Mucosa of stomach (tissue), 1 donor: ENCODE results near the gene ENTPD3.

Experiments
- H3K27me3 ChIP-seq: one replicate; pipeline ENCODE4 v1.7.0; 2013; ENCODE audit warnings: mild to moderate bottlenecking, low read length; ENCODE audit not compliant: control insufficient read depth, insufficient read depth
- H3K36me3 ChIP-seq: one replicate; pipeline ENCODE4 v1.7.0; 2013; ENCODE audit warnings: low read length; ENCODE audit not compliant: control insufficient read depth, insufficient read depth
- H3K4me1 ChIP-seq: one replicate; pipeline ENCODE4 v1.7.0; 2013; ENCODE audit warnings: mild to moderate bottlenecking, low read length; ENCODE audit not compliant: control insufficient read depth, insufficient read depth
- H3K4me3 ChIP-seq: one replicate; pipeline ENCODE4 v1.7.0; 2013; ENCODE audit warnings: low read length
- H3K9ac ChIP-seq: one replicate; pipeline ENCODE4 v1.7.0; 2013; ENCODE audit warnings: mild to moderate bottlenecking, low read length, moderate library complexity
- H3K9me3 ChIP-seq: one replicate; pipeline ENCODE4 v1.7.0; 2013; ENCODE audit warnings: mild to moderate bottlenecking, low read length, moderate library complexity; ENCODE audit not compliant: control insufficient read depth
- donor health status: Pancreatic carcinoma.

ENTPD3 gene, protein sequence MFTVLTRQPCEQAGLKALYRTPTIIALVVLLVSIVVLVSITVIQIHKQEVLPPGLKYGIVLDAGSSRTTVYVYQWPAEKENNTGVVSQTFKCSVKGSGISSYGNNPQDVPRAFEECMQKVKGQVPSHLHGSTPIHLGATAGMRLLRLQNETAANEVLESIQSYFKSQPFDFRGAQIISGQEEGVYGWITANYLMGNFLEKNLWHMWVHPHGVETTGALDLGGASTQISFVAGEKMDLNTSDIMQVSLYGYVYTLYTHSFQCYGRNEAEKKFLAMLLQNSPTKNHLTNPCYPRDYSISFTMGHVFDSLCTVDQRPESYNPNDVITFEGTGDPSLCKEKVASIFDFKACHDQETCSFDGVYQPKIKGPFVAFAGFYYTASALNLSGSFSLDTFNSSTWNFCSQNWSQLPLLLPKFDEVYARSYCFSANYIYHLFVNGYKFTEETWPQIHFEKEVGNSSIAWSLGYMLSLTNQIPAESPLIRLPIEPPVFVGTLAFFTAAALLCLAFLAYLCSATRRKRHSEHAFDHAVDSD

DNA sequence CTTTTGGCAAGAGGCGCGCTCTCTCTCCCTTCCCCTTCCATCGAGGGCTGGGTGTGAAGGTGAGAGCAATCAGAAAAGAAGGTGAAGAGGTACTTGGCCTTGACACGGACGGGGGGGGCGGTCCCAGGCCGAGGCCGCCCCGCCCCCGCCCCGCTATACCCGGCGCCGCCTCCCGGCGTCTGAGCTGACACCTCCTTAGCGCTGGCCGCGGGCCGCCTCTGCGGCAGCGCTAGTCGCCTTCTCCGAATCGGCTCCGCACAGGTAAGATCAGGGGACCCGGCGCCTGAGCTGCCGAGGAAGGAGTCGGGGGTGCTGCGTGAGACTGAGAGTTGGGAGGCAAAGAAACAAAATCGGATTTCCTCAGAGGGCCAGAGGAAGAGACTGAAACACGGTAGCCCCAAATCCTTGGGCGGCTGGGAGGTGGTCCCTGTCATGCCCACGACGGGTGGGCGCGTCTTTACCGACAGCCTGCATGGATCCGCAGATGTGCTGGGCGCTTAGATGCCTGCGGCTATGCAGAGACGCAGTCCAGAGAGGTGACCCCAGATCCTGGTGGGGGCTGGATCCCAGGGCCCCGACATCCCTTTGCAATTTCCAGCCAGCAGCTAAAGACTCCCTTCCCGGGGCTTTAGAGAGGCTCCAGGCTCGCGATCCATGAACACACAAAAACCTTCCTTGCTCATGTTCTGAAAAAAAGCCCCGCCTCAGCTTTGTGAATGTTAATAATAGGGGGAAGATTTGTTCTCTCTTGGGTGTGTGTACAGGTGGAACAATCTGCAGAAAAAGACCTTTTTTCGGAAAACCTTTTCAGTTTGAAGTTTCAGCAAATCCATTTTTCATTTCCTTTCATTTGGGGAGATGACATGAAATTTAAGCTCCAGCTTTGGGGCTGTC is at the start of gene ENTPD3:
TSS of gene ENTPD3 (plus strand) at position 184 of the 894 bp plus-strand sequence. CDS start 874 bp downstream, outside the sequence.
- peak within 1 kb of the TSS; percentile 68 for H3K9ac ChIP-seq
- H3K9me3 ChIP-seq, result no peaks in the 10 kb centered on the region
- peaks cover 5% of the 10 kb centered on the region for H3K27me3 ChIP-seq
- peaks cover 11% of the 10 kb centered on the region for H3K4me1 ChIP-seq
- H3K36me3 ChIP-seq, result no peaks in the 10 kb centered on the region
- H3K4me3 ChIP-seq, result peak within 1 kb of the TSS; percentile 76

DNA sequence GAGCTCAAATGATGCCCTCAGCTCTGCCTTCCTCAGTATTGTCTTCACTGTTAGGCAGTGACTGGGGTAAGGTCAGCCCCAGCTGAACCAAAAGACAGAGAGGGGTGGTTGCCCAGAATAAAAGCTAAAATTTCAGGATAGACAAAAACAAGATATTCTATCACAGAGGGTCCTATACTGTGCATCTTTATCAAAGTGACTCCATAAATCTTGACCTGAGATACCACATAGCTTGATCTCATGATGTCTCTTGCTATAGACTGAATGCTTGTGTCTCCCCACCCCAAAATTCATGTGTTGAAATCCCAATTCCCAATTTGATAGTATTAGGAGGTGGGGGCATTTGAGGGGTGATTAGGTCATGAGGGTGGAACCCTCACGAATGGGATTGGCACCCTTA is 47.1 kb upstream of the ENTPD3 start:
- Histone ChIP-seq H3K4me1 (no peaks in the 10 kb centered on the region), H3K9me3 (no peaks in the 10 kb centered on the region), H3K9ac (no peak overlapping the region), H3K36me3 (no peaks in the 10 kb centered on the region), H3K27me3 (no peaks in the 10 kb centered on the region), H3K4me3 (no peak overlapping the region)

DNA sequence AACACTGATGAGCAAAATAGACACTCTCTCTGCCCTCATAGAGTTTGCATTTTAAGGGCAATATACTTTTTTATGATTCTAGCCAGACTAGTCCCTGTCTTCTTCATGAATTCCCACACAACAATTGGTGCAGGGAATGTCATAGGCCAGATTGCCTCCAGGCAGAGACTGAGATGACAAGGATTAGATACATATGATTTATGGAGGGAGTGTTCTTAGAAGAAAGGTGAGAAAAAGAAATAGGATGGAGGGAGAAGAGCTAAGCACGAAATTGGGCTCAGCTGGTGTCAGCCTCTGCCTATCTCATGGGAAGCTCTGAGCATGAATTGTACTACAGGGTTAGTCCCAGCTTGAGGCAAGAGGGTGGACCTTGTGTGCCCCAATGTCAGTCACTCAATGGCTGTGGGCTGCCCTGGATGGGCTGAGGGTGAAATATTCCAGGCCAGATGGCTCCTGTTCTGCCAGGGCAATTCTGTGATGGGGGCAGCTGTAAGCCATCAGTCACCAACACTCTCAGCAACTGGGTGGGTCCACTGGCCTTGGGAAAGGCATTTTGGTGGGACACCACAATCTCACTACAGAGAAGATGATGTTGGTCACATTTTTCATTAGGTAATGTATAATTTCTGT is 46.3 kb upstream of the ENTPD3 start:
- H3K9ac ChIP-seq, result no peak overlapping the region
- no peaks in the 10 kb centered on the region for H3K27me3 ChIP-seq
- H3K9me3 ChIP-seq, result no peaks in the 10 kb centered on the region
- H3K4me3 ChIP-seq, result no peak overlapping the region
- H3K4me1 ChIP-seq, result no peaks in the 10 kb centered on the region
- no peaks in the 10 kb centered on the region for H3K36me3 ChIP-seq

DNA sequence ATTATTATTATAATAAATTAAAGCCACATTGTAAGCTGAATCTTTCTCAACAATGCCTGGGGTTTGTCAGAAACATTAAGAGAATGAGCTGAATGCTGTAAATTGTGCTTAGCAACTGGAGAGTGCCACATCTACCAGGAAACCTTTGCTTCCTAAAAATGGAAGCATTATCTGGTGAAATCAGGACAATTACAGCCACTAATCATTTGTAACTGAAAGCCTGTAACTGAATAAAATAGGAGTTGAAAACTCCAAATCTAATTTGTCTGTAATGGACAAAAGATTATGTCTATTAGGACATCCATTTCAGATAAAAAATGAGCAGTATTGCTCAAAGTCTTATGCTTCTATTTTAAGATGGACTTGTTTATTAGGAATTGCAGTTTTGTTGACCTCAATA is 45.3 kb upstream of the ENTPD3 start:
- Histone ChIP-seq H3K9me3 (no peaks in the 10 kb centered on the region), H3K9ac (no peak overlapping the region), H3K4me3 (no peak overlapping the region), H3K4me1 (no peaks in the 10 kb centered on the region), H3K36me3 (no peaks in the 10 kb centered on the region), H3K27me3 (no peaks in the 10 kb centered on the region)

DNA sequence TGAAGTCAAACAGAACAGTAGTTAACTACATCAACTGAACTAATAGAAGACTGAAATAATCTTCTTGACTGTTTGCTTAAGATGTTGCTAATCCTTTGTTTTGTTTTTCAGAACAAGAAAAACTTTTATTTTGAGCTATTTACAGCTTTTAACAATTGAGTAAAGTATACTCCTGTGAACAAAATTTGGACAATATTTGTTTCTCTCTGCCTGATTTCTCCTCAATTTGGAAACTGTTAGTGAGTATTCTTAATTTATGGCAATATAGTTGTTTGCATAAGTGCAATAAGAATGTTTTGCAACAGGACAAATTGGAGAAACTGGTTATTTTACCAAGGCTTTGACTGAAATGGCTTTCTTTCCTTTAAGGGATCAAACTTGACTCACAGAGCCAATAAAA is 36.5 kb upstream of the ENTPD3 start:
- no peaks in the 10 kb centered on the region for H3K4me1 ChIP-seq
- H3K27me3 ChIP-seq, result no peaks in the 10 kb centered on the region
- H3K9ac ChIP-seq, result no peak overlapping the region
- no peaks in the 10 kb centered on the region for H3K9me3 ChIP-seq
- no peaks in the 10 kb centered on the region for H3K36me3 ChIP-seq
- H3K4me3 ChIP-seq, result no peak overlapping the region

DNA sequence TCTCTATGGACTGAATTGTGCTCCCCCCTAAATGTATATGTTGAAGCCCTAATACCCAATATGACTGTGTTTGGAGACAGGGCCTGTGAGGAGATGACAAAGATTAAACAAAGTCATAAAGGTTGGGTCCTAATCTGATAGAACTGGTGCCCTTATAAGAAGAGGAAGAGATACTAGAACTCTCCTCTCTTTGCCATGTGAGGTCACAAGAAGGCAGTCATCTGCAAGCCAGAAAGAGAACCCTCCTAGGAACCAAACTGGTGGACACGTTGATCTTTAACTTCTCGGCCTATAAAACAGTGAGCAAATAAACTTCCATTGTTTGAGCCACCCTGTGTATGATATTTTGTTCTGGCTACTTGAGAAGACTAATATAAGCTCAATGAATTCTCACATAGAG is 31.6 kb upstream of the ENTPD3 start:
- H3K9ac ChIP-seq, result no peak overlapping the region
- no peaks in the 10 kb centered on the region for H3K36me3 ChIP-seq
- no peaks in the 10 kb centered on the region for H3K9me3 ChIP-seq
- H3K27me3 ChIP-seq, result no peaks in the 10 kb centered on the region
- no peak overlapping the region for H3K4me3 ChIP-seq
- H3K4me1 ChIP-seq, result no peaks in the 10 kb centered on the region

DNA sequence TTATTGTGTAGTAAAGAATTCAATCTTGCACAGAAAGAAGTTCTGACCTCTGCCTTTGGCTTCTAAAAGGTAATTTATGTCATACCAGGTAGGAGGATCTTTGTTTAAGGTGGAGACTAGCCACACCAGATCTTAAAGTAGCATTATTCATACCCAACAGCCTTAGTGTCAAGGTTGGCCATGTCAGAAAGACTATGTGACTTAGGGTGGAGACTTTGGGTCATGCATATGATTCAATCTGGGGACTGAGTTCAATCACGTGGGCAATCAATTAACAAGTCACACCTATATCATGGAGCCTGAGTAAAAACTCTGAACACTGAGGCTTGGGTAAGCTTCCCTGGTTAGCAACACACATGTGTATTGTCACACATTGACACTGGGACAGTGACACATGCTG is 28.5 kb upstream of the ENTPD3 start:
- Histone ChIP-seq H3K4me3 (no peak overlapping the region), H3K9ac (no peak overlapping the region), H3K4me1 (no peaks in the 10 kb centered on the region), H3K27me3 (no peaks in the 10 kb centered on the region), H3K36me3 (no peaks in the 10 kb centered on the region), H3K9me3 (no peaks in the 10 kb centered on the region)

DNA sequence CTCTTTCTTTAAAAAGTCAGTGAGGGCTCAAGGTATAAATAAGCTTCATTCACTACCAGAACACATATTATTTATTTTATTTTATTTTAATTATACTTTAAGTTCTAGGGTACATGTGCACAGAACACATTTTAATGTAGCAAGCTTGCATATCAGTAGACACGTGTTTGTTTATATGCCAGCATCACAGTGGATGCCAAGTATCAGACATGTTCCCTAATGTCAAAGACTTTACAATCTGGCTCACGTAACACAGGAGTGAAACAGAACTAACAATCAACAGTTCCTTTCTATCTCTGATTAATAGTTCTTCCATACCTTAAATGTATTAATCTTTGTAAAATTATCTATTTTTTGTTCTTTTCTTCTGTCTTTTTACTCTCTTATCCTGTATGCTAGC is 23.3 kb upstream of the ENTPD3 start:
- no peaks in the 10 kb centered on the region for H3K36me3 ChIP-seq
- H3K4me1 ChIP-seq, result no peaks in the 10 kb centered on the region
- H3K9ac ChIP-seq, result no peak overlapping the region

DNA sequence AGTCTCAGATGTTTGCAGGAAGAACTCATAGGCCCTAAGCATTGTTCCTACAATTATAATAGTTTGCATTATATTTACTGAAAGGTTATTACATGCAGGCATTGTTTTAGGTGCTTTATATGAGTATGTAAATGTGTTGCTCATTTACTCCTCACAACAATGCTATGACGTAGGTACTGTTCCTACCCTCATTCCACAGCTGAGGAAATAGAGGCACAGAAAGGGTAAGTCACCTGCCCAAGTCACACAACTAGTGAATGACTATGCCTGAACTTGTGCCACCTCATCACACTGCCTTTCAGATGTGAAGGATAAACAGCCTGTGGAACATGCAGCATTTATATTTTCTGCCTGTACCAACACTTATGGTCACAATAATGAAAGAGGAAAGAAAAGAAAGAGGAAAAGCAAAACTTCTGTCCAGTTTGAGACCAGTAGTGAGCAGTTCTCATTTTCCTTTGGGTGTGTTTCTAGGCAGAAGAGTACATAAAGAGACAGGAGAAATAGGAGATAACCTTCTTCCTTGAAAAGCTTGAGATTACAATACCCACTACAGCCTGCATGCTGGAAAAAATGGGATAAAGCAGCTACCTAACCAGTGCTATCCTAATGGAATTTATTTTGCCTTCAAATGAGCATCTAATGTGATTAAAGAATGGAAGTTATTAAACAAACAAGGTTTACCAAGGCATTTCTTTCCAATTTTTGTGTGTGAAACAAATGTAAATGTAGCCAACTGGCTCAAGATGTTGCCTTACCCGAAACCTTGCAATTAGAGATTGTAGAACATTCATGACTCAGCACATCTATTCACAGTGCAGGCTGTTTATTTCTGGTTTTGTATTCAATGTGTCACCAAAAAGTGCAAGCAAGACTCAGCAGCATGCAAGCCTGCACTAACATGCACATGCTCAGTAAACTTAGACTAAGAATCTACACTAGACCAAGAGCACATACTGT is 20.5 kb upstream of the ENTPD3 start:
- no peaks in the 10 kb centered on the region for H3K36me3 ChIP-seq
- H3K9me3 ChIP-seq, result no peaks in the 10 kb centered on the region
- no peak overlapping the region for H3K9ac ChIP-seq
- H3K4me1 ChIP-seq, result no peaks in the 10 kb centered on the region
- no peaks in the 10 kb centered on the region for H3K27me3 ChIP-seq
- no peak overlapping the region for H3K4me3 ChIP-seq

More for the DNA sequence above, 23.3 kb upstream of the ENTPD3 start:
- H3K27me3 ChIP-seq, result no peaks in the 10 kb centered on the region
- no peak overlapping the region for H3K4me3 ChIP-seq
- no peaks in the 10 kb centered on the region for H3K9me3 ChIP-seq

DNA sequence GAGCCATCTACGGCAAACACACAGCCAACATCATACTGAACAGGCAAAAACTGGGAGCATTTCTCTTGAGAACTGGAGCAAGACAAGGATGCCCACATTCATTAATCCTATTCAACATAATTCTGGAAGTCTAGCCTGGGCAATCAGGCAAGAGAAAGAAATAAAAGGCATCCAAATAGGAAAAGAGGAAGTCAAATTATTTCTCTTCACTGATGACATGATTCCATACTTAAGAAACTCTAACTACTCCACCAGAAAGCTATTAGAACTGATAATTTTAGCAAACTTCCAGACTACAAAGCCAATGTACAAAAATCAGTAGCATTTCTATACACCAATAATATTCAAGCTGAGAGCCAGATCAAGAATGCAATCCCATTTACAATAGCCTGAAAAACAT is 17.3 kb upstream of the ENTPD3 start:
- Histone ChIP-seq H3K4me1 (no peaks in the 10 kb centered on the region), H3K27me3 (no peaks in the 10 kb centered on the region), H3K4me3 (no peak overlapping the region), H3K9ac (no peak overlapping the region), H3K9me3 (no peaks in the 10 kb centered on the region), H3K36me3 (no peaks in the 10 kb centered on the region)

DNA sequence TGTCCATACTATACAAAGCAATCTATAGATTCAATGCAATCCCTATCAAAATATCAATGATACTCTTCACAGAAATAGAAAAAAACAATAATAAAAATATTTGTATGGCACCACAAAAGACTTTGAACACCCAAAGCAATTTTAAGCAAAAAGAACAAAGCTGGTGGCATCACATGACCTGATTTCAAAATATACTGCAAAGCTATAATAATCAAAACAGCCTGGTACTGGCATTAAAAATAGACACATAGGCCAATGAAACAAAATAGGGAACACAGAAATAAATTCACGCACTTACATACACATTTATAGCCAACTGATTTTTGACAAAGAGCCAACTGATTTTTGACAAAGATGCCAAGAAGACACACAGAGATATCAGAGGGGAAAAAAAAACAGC is 9.2 kb upstream of the ENTPD3 start:
- no peak overlapping the region for H3K4me3 ChIP-seq
- H3K27me3 ChIP-seq, result no peaks in the 10 kb centered on the region
- H3K9ac ChIP-seq, result no peak overlapping the region
- H3K9me3 ChIP-seq, result no peaks in the 10 kb centered on the region
- no peaks in the 10 kb centered on the region for H3K36me3 ChIP-seq
- H3K4me1 ChIP-seq, result no peaks in the 10 kb centered on the region
